ENCODE results near the gene VIL1. TPM values are rescaled to one million over a fixed set of nuclear protein-coding genes. Genes with fewer than 3 reads are reported as not detected.

Gene VIL1
- total RNA-seq, 1 donor from 2014 or later, result not detected

DNA sequence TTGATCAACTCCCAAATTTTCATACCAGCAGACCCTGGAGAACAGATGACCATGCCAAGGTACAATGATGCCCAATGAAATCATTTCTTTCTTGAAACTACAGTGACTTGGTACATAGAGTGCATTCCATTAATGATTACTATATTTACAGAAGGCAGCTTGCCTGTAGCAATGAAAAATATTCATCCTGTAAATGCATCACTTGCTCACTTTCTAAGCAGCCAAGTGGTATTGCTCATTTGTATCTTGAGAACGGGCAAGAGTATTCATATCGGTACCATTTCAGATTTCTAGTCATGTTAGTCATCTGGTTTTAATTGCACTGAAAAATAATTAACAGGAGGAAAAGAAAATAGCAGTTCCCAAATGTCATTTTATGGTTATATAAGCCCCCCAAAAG is 59.6 kb downstream of the VIL1 start:
- Mint-ChIP-seq H3K27ac (ENCODE audit: unreplicated experiment) (no peak overlapping the region), H3K36me3 (ENCODE audit: low read depth, unreplicated experiment) (peaks cover 5% of the 10 kb centered on the region), H3K4me1 (ENCODE audit: low read depth, unreplicated experiment) (peaks cover 5% of the 10 kb centered on the region), H3K27me3 (ENCODE audit: low read depth, unreplicated experiment) (no peaks in the 10 kb centered on the region), H3K4me3 (ENCODE audit: unreplicated experiment) (no peak overlapping the region), H3K9me3 (ENCODE audit: unreplicated experiment) (no peaks in the 10 kb centered on the region)
- FAIRE-seq, result no peak
- Histone ChIP-seq H3K9me3 (ENCODE audit: insufficient read depth, low read depth, low read length) (no peaks in the 10 kb centered on the region), H3K36me3 (ENCODE audit: insufficient read depth, low read length) (peaks cover 17% of the 10 kb centered on the region), H3K4me3 (ENCODE audit: insufficient read depth, low read depth, low read length) (no peak overlapping the region), H3K9ac (ENCODE audit: low read length) (no peak overlapping the region), H3K4me2 (ENCODE audit: low read length) (no peak overlapping the region), H3K79me2 (ENCODE audit: insufficient read depth, low read length) (no peaks in the 10 kb centered on the region), H3K27ac (ENCODE audit: low read depth, low read length) (no peak overlapping the region), H3K27me3 (ENCODE audit: insufficient read depth, low read length) (no peaks in the 10 kb centered on the region), H2AFZ (ENCODE audit: low read depth, low read length) (no peak overlapping the region), H3K4me1 (ENCODE audit: insufficient read depth, low read length) (no peaks in the 10 kb centered on the region), H4K20me1 (ENCODE audit: insufficient read depth, low read length) (no peaks in the 10 kb centered on the region)
- no peak for DNase-seq (ENCODE audit: low read depth)
- TF ChIP-seq EZH2 (IDR thresholded peaks at IDR 0.05; ENCODE audit: insufficient read depth, low read length), result no peak
- TF ChIP-seq, protein P1, sequence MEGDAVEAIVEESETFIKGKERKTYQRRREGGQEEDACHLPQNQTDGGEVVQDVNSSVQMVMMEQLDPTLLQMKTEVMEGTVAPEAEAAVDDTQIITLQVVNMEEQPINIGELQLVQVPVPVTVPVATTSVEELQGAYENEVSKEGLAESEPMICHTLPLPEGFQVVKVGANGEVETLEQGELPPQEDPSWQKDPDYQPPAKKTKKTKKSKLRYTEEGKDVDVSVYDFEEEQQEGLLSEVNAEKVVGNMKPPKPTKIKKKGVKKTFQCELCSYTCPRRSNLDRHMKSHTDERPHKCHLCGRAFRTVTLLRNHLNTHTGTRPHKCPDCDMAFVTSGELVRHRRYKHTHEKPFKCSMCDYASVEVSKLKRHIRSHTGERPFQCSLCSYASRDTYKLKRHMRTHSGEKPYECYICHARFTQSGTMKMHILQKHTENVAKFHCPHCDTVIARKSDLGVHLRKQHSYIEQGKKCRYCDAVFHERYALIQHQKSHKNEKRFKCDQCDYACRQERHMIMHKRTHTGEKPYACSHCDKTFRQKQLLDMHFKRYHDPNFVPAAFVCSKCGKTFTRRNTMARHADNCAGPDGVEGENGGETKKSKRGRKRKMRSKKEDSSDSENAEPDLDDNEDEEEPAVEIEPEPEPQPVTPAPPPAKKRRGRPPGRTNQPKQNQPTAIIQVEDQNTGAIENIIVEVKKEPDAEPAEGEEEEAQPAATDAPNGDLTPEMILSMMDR (IDR thresholded peaks at IDR 0.05; ENCODE audit: insufficient read depth, low read depth, low read length), result no peak

DNA sequence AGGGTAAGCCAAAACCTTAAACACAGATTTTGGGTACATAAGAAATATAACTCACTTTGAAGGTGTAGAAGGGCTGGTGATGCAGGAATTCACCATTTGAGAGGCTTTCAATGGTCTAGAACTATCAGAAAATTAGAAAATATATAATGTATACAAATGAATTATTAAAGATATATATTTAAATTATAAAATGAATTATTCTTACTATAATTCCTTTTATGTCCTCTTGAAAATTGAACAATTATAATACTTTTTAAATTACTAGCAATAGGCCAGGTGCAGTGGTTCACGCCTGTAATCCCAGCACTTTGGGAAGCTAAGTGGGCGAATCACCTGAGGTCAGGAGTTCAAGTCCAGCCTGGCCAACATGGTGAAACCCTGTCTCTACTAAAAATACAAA is 60.7 kb downstream of the VIL1 start:
- H3K27ac Mint-ChIP-seq (ENCODE audit: unreplicated experiment), result no peak overlapping the region
- no peak overlapping the region for H3K4me3 Mint-ChIP-seq (ENCODE audit: unreplicated experiment)
- peaks cover 5% of the 10 kb centered on the region for H3K4me1 Mint-ChIP-seq (ENCODE audit: low read depth, unreplicated experiment)
- Histone ChIP-seq H3K9ac (ENCODE audit: low read length) (no peak overlapping the region), H3K79me2 (ENCODE audit: insufficient read depth, low read length) (no peaks in the 10 kb centered on the region), H2AFZ (ENCODE audit: low read depth, low read length) (no peak overlapping the region), H3K4me3 (ENCODE audit: insufficient read depth, low read depth, low read length) (no peak overlapping the region), H3K9me3 (ENCODE audit: insufficient read depth, low read depth, low read length) (no peaks in the 10 kb centered on the region), H3K36me3 (ENCODE audit: insufficient read depth, low read length) (peaks cover 13% of the 10 kb centered on the region), H3K27ac (ENCODE audit: low read depth, low read length) (no peak overlapping the region), H3K27me3 (ENCODE audit: insufficient read depth, low read length) (no peaks in the 10 kb centered on the region), H3K4me2 (ENCODE audit: low read length) (no peak overlapping the region), H4K20me1 (ENCODE audit: insufficient read depth, low read length) (no peaks in the 10 kb centered on the region), H3K4me1 (ENCODE audit: insufficient read depth, low read length) (no peaks in the 10 kb centered on the region)
- no peaks in the 10 kb centered on the region for H3K27me3 Mint-ChIP-seq (ENCODE audit: low read depth, unreplicated experiment)
- peaks cover under 1% of the 10 kb centered on the region for H3K36me3 Mint-ChIP-seq (ENCODE audit: low read depth, unreplicated experiment)
- no peaks in the 10 kb centered on the region for H3K9me3 Mint-ChIP-seq (ENCODE audit: unreplicated experiment)
- TF ChIP-seq, protein P1 (IDR thresholded peaks at IDR 0.05; ENCODE audit: insufficient read depth, low read depth, low read length), result no peak
- TF ChIP-seq EZH2 (IDR thresholded peaks at IDR 0.05; ENCODE audit: insufficient read depth, low read length), result no peak
- DNase-seq (ENCODE audit: low read depth) (no peak), FAIRE-seq (no peak)

DNA sequence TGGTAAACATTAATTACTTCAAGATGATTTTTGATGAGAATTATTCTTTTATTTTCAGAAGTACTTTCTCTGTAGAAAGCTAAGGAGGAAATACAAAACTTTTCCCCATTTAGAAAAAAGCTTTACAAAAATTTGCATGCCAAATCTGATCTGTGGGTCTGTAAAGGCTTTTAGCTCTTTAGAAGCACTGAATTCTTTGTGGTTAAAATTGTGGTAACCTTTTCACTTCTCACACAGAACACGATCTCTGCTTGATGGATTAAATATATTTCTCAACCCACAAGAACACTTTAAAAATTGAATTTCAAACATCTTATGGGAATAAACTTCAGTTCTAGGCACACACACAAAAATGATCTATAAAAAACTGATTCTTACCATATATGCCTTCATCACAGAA is 63.7 kb downstream of the VIL1 start:
- TF ChIP-seq, protein P1 (IDR thresholded peaks at IDR 0.05; ENCODE audit: insufficient read depth, low read depth, low read length), result no peak
- no peak for TF ChIP-seq EZH2 (IDR thresholded peaks at IDR 0.05; ENCODE audit: insufficient read depth, low read length)
- Mint-ChIP-seq H3K27ac (ENCODE audit: unreplicated experiment) (no peak overlapping the region), H3K27me3 (ENCODE audit: low read depth, unreplicated experiment) (no peaks in the 10 kb centered on the region), H3K9me3 (ENCODE audit: unreplicated experiment) (no peaks in the 10 kb centered on the region), H3K4me3 (ENCODE audit: unreplicated experiment) (no peak overlapping the region), H3K36me3 (ENCODE audit: low read depth, unreplicated experiment) (no peaks in the 10 kb centered on the region), H3K4me1 (ENCODE audit: low read depth, unreplicated experiment) (peaks cover 5% of the 10 kb centered on the region)
- FAIRE-seq (no peak), DNase-seq (ENCODE audit: low read depth) (peak; percentile 49)
- Histone ChIP-seq H3K9me3 (ENCODE audit: insufficient read depth, low read depth, low read length) (no peaks in the 10 kb centered on the region), H3K4me1 (ENCODE audit: insufficient read depth, low read length) (no peaks in the 10 kb centered on the region), H3K79me2 (ENCODE audit: insufficient read depth, low read length) (no peaks in the 10 kb centered on the region), H3K9ac (ENCODE audit: low read length) (no peak overlapping the region), H3K4me2 (ENCODE audit: low read length) (no peak overlapping the region), H3K4me3 (ENCODE audit: insufficient read depth, low read depth, low read length) (no peak overlapping the region), H3K27ac (ENCODE audit: low read depth, low read length) (no peak overlapping the region), H2AFZ (ENCODE audit: low read depth, low read length) (no peak overlapping the region), H3K36me3 (ENCODE audit: insufficient read depth, low read length) (peaks cover 8% of the 10 kb centered on the region), H3K27me3 (ENCODE audit: insufficient read depth, low read length) (no peaks in the 10 kb centered on the region), H4K20me1 (ENCODE audit: insufficient read depth, low read length) (no peaks in the 10 kb centered on the region)

Measured in astrocyte (in vitro differentiated cells and primary cell).